Right ventricle myocardium superior (tissue), 1 donor: Measurements from ENCODE around the gene CENPL. TPM values are rescaled to one million over a fixed set of nuclear protein-coding genes. Genes with fewer than 3 reads are reported as not detected.

Experiments
- ATAC-seq: fragments of 200-7000 bp; cut with Tn5 transposase; one replicate; pipeline ENCODE4 v1.9.1; 2020; ENCODE audit warnings: mild to moderate bottlenecking; ENCODE audit not compliant: poor library complexity
- DNase-seq: peaks from one replicate; pipeline ENCODE4 v3.0.0-alpha.2; 2020
- intact Hi-C: fragments of 100-400 bp; cut with DNase I; formaldehyde crosslinking; loops from one replicate; pipeline ENCODE4 v1.11.2; 2022
- long read RNA-seq: library from polyadenylated mRNA; unstranded; transcript quantifications from one replicate; pipeline ENCODE4 v2.0.0, GENCODE V29; 2021
- total RNA-seq: library from RNA; stranded (reverse); fragmentation: NEBNext Ultra II Directional; extraction: Animal tissue kit (Norgen Biotek cat#: 25700); gene quantifications from one replicate; pipeline ENCODE4 v1.2.1, GENCODE V29; 2021
- donor health status: DM: no; HTN: yes; CAD: no; lungs with severe emphysema.

Gene CENPL, protein sequence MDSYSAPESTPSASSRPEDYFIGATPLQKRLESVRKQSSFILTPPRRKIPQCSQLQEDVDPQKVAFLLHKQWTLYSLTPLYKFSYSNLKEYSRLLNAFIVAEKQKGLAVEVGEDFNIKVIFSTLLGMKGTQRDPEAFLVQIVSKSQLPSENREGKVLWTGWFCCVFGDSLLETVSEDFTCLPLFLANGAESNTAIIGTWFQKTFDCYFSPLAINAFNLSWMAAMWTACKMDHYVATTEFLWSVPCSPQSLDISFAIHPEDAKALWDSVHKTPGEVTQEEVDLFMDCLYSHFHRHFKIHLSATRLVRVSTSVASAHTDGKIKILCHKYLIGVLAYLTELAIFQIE
- total RNA-seq: 2.6 TPM
- long read RNA-seq, partial matches to known transcripts: 0 of 2 reads
- long read RNA-seq, other reads (novel, unspliced or antisense): 1 of 2 reads

DNA sequence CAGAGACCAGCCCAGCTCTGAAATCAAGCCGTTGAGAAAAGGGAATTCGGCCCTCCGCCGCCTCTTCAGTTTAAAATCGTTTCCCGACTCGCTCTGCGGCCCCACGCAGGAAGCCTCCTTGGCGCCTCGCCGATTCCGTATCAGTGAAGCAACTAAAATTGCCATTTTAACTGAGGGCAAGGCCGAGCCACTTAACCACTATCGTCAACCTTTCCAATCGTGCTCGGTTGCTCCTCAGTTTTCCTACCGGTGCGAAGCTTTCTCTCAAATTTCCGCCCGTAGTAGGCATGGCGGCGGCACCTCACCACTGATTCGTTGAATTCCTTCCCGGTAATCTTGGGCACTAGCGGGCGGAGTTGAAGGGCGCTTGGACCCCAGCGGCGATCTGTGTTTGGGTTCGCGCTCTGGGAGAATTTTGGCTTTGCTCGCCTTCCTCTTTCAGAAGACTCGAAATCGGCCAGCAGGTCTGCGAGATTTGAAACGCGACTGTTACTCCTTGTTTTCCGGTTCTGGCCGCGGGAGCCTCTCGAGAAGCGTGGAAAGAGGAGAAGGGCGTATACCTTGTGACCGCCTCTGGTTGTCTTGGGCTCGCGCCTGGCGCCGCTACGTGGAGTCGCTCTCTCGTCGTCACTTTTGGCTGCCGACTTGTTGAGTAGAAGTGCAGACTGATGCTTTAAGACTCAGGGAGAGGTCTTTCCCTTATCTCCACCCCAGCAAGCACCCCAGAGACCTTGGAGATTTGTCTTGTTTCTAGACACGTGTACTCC lies at the start of gene CENPL, which contains the start of gene DARS2:
Gene CENPL, minus strand, starts transcription at position 569 of the 767 bp plus-strand sequence. CDS start 13,584 bp downstream, outside the sequence.
Gene DARS2, plus strand, starts transcription at position 359 of the 767 bp plus-strand sequence. CDS start 557 bp downstream, outside the sequence.
- intact Hi-C loops: loop anchor here (5.0 to 10.0 kb wide), 2 partner anchors 392 to 1080 kb away; no protein-coding TSS in a partner anchor
- peak; percentile 98 for ATAC-seq

DNA sequence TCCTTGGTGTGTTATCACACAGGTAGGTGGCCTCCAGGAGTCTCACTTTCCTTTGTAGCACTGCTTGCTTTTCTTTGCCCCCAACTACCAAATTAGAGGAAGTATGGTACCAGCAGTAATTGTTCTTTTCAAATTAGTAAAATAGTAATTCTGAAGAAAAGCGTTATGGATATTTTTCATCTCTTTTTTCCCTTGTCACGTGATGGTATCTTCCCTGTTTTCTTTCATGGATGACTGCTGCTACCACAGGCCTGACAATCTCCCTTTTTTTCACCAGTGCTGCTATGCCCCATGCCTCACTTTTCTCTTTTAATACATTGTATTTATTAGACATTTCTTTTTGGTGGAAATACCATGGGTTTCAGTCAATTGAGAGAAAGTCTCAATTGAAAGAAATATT lies 46.8 kb upstream of the CENPL start:
- DNase-seq (no peak), ATAC-seq (no peak)
- intact Hi-C loops: no loop called here

More for the DNA sequence above, at the start of gene CENPL, which contains the start of gene DARS2:
- peak; percentile 97 for DNase-seq

DNA sequence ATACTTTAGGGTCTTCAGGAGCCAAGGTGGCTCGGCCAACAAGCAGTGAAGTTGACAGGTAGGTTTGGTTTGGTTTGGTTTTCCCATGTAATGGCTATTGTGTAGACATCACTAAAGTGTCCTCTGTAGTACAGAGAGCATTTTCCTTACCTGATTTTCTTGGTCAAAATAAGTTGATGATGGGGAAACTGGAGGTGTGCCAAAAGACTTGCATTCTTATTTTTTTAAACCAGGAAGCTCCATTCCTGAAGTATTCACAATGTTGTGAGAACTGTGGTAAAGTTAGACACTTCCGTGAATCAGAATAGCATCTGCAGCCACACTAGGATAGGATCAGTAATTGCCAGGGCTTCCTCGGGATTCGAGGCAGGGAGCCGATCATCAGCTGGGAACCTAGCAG lies 46.4 kb upstream of the CENPL start:
- intact Hi-C loops: no loop called here
- no peak for ATAC-seq
- DNase-seq: no peak

DNA sequence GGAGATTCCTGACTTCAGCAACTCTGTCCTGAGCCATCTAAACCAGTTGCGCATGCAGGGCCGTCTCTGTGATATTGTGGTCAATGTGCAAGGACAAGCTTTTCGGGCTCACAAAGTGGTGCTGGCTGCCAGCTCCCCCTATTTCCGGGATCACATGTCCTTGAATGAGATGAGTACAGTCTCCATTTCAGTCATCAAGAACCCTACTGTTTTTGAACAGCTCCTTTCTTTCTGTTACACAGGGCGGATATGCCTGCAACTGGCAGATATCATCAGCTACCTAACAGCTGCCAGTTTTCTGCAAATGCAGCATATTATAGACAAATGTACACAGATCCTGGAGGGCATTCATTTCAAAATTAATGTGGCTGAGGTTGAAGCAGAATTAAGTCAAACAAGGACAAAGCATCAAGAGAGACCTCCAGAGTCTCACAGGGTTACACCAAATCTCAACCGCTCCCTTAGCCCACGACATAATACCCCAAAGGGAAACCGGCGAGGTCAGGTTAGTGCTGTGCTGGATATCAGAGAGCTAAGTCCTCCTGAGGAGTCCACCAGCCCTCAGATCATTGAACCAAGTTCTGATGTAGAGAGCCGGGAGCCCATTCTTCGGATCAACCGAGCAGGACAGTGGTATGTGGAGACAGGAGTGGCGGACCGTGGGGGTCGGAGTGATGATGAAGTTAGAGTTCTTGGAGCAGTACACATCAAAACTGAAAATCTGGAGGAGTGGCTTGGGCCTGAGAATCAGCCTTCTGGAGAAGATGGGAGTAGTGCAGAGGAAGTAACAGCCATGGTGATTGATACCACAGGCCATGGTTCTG lies 45.8 kb upstream of the CENPL start:
- DNase-seq: no peak
- no peak for ATAC-seq
- intact Hi-C loops: no loop called here

DNA sequence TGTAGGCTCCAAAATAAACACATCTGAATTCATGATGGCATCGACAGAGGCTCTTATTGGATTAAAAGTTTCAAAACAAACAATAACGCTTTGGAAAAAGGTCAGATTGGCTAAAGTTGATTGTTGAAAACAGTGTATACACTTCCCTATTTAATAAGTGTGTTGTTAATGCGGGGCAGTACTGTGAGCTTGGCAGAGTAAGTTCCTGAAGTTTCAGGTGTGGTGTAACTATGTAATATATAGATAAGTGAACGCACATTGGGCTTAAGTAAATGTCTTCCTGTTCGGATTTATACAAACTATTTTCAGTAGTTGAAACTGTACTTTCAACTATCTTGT lies 44.3 kb upstream of the CENPL start:
- intact Hi-C loops: loop anchor here (5.0 to 10.0 kb wide), 2 partner anchors 96 to 392 kb away; partner anchors contain the start of gene PRDX6
- DNase-seq (no peak), ATAC-seq (no peak)

DNA sequence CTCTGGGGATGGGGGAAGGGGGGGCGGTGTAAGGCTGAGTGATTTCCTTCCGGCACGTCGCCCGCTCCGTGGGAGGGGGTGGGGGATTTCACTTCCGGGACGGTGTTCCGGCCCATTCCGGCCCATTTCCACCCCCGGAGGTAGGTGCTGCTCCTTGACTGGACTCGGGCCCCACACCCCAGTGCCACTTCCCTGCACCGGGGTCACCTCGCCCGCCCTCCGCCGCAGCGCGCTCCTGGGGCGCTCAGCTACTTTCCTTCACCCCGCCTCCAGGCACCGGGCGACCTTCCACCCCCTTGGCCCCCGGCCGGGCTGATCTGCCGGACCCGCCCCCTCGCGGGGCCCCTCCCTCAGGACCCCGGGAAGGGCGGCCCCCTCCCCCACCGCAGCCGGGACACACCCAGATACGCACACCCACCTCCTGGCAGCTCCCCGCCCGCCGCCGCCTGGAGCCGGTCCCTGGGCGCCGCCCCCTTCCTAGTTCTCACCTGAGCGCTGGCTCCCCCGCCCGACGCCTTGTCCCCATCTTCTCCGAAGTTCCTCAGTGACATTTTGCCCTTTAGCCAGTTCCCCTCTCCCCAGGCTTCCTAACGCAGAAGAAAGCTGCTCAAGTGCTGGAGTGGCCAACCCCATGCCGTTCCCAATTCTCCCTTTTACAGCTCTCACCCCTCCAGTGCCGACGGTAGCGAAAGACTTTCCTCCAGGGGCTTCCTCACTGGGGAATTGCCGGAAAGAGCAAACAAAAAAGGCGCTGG lies 43.8 kb upstream of the CENPL start, which contains the start of gene ZBTB37:
Gene ZBTB37, plus strand, starts transcription at position 115 of the 755 bp plus-strand sequence. CDS start 1,846 bp downstream, outside the sequence.
- DNase-seq (peak; percentile 93), ATAC-seq (peak; percentile 76)
- intact Hi-C loops: loop anchor here (5.0 to 10.0 kb wide), 2 partner anchors 96 to 391 kb away; partner anchors contain the start of gene PRDX6

DNA sequence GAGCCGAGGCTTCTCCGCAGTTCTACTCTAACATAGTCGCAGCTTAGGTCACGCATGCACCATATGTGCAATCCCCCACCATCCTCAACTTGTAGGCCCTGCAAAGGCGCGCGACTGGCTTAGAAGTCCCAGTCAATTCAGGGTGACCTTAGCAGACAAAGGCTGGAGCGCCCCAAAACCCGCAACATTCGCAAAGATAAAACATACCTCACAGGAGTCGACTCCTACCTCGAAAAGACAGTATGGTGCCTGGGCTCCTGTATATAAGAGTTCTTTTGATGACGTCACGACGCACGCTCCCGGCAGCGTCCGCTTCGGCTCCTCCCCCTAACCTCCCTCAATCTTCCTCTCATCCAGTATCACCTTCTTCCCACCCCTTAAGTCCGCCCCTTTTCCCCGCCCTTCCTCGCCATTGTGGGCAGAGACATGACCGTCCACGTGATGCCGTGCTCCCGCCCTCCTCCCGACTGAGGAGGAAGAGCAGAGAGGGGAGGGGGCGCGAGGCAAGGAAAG lies 43.1 kb upstream of the CENPL start, which contains the start of gene GAS5:
Gene GAS5, minus strand, starts transcription at position 237 of the 513 bp plus-strand sequence.
- DNase-seq (peak; percentile 99), ATAC-seq (peak; percentile 95)
- intact Hi-C loops: loop anchor here (5.0 to 10.0 kb wide), 2 partner anchors 97 to 391 kb away; partner anchors contain the start of gene PRDX6

DNA sequence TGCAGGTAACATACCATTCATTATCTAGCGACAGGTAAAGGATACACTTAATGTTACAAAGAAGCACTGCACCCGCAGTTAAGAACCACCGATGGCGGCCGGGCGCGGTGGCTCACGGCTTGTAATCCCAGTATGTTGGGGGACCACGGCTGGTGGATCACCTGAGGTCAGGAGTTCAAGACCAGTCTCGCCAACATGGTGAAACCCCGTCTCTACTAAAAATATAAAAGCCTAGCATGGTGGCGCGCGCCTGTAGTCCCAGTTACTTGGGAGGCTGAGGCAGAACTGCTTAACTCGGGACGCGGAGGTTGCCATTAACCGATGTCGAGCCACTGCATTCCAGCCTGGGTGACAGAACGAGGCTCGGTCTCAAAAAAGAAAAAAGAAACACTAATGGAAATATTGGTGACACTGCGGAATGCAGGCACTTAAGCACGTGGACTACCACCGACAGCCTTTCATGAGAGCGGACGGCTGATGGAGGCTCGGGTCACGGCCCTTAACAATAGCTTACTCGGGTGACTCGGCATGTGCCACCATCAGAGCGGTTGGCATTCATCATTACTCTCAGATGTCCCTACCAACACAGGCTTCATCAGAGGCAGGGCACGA lies 42.6 kb upstream of the CENPL start:
- DNase-seq (no peak), ATAC-seq (peak; percentile 12)
- intact Hi-C loops: loop anchor here (5.0 to 10.0 kb wide), 2 partner anchors 98 to 390 kb away; partner anchors contain the start of gene PRDX6

DNA sequence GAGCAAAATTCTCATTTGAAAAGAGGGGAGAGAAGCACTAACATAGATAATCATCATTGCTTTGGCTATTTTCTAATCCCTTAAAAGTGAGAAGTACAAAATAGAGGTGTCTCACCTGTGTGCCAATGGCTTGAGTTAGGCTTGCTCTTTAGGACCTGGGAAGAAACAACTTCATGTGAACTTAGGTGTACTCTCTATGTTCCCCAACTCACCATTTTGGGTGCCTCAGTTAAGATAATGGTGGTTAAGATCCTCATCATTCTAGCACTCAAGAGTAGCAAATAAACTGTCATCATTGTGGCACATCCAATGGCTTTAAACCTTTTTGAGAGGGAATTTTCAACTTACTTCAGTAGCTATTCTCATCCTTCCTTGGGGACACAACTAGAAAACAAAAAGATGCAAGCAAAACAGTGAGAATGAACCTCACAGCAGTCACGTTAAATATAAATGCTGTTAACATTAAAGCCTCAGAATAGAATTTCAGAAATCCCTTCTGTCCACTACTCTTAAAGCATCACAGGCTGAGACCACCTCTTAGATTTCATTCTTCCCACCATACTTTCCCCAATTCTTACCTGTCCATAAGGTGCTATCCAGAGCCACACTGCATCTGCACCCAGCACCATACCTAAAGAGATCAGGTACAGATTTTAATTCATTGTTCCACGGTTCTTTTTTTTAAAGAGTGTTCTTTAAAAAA lies 41.9 kb upstream of the CENPL start:
- no peak for DNase-seq
- intact Hi-C loops: loop anchor here (5.0 to 10.0 kb wide), 2 partner anchors 98 to 389 kb away; partner anchors contain the start of gene PRDX6
- ATAC-seq: no peak

DNA sequence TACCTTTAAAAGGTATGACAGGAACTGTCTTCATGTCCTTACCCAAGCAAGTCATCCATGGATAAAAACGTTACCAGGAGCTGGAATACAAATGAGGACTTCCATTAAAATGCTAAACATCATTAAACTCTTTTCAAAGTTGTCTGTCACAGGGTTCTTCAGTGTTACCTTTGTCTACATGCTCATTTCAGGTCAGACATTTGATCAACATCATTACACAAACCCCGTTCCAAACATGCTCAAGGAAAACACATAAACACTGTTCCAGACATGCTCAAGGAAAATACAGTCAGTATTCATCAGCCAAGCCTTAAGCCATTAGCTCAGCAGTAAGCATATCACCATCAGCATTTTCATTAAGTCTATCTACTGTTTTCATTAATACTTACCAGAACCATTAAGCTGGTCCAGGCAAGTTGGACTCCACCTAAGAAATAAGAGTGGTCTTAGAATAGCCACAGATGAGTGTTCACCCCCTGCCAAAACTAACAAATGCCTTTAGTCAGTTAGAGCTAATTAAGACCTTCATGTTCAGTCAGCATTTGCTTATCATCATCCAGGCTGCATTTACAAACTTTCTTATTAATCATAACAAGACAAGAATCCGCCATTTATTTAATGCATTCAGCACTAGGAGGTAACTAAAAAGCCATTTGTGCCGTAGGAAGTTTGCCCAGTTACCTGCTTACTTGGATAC lies 40.9 kb upstream of the CENPL start:
- ATAC-seq (no peak), DNase-seq (no peak)
- intact Hi-C loops: loop anchor here (5.0 to 10.0 kb wide), 2 partner anchors 99 to 388 kb away; partner anchors contain the start of gene PRDX6

DNA sequence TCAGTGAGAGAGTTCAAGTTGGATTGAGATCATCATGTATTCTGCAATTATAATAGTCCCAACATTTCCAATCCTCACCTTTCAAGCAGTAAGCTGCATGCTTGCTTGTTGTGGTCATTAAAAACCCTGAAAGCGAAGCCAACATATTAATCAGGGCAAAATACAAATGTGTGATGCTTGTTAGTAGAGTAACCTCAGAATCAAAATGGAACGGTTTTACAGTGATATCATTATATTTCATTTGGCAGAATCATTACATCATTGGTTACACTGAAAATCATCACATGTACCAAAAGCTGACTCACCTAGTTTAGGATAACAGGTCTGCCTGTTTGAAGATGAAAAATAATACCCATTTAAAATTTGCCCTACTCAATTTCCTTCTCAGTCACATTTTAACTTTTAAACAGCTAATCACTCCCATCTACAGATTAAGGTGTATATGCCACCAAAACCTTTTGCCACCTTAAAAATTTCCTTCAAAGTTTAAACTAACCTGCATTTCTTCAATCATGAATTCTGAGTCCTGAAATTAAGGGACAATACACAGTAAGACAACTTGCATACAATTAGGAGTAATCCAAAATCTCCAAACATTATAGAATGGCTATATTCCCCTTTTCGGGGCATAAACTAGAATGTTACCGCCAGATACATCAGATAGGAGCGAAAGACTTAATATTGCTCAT lies 39.6 kb upstream of the CENPL start:
- no peak for DNase-seq
- no peak for ATAC-seq
- intact Hi-C loops: loop anchor here (10.0 kb wide), 1 partner anchor 100 kb away; no protein-coding TSS in a partner anchor

DNA sequence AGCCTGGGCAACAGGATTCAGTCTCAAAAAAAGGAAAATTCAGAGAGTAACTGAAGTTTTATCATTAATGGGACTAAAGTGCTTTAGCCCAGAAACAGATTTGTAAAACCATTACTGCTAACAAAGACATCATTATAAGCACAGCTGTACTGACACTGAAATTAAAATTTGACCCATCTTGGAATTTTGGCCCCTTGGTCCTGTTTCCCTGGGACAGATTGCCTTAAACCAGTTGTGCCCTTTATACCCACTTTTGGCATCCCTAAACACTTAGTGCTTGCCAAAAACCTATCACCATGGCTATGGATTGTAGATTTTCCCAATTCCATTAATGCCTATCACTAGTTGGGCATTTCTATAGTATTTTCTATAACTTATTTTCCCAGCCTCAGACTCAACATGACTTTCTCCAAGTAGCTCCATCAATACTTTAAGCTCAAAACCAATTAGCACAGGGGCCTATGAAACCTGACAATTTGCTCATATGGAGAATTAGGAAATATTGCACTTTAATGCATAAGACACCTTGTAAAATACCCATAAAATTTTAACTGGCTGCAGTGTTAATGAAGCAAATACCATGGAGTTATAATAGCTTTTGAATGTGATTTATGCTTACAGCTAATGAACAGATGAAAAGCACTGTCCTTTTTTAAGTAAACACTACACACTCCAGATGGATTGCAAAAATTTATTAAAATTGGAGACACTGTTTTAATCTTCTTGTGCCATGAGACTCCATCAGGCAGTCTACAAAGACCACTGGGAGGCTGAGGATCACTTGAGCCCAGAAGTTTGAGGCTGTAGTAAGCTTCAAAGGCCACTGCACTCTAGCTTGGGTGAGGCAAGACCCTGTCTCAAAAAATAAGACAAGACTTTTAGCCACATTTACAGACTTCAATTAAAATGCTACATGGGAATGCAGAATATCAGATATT lies 38.8 kb upstream of the CENPL start:
- intact Hi-C loops: loop anchor here (10.0 kb wide), 1 partner anchor 101 kb away; no protein-coding TSS in a partner anchor
- DNase-seq (no peak), ATAC-seq (no peak)

DNA sequence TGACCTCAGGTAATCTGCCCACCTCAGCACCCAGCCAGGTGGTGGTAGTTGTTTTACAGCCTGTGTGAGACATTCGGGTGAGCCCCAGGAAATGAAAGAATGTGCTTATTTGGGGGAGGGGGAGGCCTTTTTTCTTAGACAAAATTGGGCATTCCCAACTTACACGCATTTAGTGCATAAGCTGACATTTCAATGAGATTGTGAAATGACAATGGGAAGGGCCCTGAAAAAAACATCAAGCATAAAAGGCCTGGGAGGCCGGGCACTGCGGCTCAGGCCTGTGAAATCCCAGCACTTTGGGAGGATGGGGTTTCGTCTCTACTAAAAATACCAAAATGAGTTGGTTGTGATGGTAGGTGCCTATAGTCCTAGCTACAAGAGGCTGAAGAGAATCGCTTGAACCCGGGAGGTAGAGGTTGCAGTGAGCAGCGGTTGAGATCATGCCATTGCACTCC lies 38.1 kb upstream of the CENPL start:
- no peak for DNase-seq

More for the DNA sequence above, 38.1 kb upstream of the CENPL start:
- intact Hi-C loops: loop anchor here (10.0 kb wide), 1 partner anchor 102 kb away; no protein-coding TSS in a partner anchor
- no peak for ATAC-seq
